ENCODE measurements around the gene NBEAL1.
"Not testable (repeated sequence)": the region's sequence is repeated elsewhere in the genome, so short reads cannot be mapped to it uniquely, and the experiment has no call there.

The NBEAL1 gene

GRCh38 chr2:203014456-203015199, at the start of gene NBEAL1:
Gene NBEAL1 (plus strand): TSS chr2:203014875. CDS start chr2:203016385, 1,510 bp downstream.
- peak; percentile 100 for FAIRE-seq
- DNase-seq (ENCODE audit: insufficient read length, low spot score), result peak; percentile 73

DNA sequence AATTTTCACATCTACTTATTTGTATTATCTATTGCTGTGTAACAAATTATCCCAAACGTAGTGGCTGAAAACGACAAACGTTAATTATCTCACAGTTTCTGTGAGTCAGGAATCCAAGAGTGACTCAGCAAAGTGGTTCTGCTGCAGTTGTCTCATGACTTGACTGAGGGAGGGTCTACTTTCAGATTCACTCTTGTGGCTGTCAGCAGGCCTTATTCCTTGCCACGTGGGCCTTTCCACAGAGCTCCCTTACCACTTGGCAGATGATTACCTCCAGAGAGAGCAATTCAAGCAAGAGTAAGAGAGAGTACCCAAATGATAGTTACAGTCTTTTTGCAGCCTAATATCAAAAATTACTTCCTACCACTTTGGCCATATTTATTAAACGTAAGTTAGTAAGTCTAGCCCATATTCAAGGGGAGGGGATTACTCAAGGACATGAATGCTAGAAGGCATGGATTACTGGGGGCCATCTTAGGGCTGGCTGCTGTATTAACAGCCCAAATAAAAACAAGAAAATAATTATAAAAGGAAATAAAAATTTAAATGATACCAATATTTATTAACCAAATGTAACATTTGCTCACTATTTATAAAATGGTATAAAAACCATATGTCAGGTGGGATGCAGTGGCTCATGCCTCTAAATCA, 48.7 kb upstream of the NBEAL1 start:
- DNase-seq (ENCODE audit: insufficient read length, low spot score), result peak; percentile 32

GRCh38 chr2:202969404-202969803, 45.3 kb upstream of the NBEAL1 start:
- not testable (repeated sequence) for DNase-seq (ENCODE audit: insufficient read length, low spot score); FAIRE-seq

More for the DNA sequence above, 48.7 kb upstream of the NBEAL1 start:
- peak; percentile 99 for FAIRE-seq

DNA sequence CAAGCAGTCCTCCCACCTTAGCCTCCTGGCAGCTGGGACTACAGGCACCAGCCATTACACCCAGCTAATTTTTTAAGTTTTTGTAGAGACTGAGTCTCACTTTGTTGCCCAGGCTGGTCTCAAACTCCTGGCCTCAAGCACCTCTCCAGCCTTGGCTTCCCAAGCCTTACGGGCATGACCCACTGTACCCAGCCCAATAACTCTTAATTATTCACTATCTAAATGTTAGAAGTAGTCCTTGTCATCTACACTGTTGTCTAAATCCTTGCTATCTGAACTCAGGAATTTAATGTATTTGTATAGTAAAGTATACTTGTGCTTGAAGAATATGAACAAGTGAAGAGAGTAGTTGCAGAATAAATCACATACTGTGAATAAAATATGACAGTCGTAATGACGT, 37.9 kb upstream of the NBEAL1 start:
- no peak for FAIRE-seq

DNA sequence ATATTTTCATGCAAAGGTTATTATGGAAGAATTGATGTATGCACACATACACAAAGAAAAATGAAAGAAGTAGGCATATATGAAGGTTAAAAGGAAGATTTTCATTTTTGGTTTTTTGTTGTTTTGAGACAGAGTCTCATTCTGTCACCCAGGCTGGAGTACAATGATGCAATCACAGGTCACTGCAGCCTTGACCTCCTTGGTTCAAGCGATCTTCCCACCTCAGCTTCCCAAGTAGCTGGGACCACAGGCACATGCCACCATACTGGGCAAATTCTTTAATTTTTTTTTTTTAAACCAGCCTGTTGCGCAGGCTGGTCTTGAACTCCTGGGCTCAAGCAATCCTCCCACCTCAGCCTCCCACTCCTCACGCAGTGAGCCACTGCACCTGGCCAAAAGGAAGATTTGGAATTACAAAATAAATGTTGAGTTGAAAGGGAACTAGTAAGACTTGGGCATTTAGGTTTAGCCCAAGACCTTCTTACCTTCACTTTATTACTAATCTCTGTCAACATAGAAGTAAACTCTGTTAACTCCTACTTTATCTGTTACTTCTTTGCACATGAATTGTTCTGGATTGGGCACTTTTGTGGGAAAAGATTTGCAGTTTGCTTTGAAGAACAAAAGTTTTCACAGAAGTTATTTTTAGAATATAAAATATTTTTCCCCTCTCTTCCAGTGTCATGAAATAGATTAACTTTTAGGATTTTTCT, 31.7 kb upstream of the NBEAL1 start:
- no peak for FAIRE-seq

More for the DNA sequence above, 37.9 kb upstream of the NBEAL1 start:
- DNase-seq (ENCODE audit: insufficient read length, low spot score), result no peak

GRCh38 chr2:202989749-202990148, 24.9 kb upstream of the NBEAL1 start:
- FAIRE-seq (no peak), DNase-seq (ENCODE audit: insufficient read length, low spot score) (no peak)

More for the DNA sequence above, 31.7 kb upstream of the NBEAL1 start:
- no peak for DNase-seq (ENCODE audit: insufficient read length, low spot score)

DNA sequence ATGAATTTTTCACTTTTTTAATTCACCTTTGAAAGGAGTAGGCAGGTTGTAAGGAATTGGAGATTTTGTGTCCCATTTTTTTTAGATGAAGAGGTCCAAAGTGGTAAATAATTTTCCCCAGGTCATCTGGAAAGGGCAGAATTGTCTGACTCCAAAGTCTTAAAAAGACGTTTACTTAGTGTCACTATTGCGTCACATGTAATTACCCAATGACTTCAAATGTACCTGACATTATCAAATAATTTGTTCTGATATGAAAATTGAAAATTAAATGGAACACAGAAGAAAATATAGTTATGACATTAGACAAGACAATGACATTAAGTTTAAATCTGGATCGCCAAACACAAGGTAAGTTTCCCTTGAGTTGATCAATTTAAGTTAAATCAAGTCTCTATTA, 24.2 kb upstream of the NBEAL1 start:
- FAIRE-seq (no peak), DNase-seq (ENCODE audit: insufficient read length, low spot score) (no peak)

DNA sequence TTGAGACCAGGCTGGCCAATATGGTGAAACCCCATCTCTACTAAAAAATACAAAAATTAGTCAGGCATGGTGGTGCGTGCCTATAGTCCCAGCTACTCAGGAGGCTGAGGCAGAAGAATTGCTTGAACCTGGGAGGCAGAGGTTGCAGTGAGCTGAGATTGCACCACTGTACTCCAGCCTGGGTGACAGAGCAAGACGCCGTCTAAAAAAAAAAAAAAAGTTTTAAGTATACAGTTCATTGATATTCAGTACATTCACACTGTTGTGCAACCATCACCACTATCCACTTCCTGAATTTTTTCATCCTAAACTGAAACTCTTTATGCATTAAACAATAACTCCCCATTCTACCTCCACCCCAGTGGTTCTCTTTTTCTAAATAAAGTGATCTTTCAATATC, 17.6 kb upstream of the NBEAL1 start:
- FAIRE-seq, result not testable (repeated sequence)

GRCh38 chr2:203002054-203002821, 12.4 kb upstream of the NBEAL1 start:
- DNase-seq (ENCODE audit: insufficient read length, low spot score), result no peak
- FAIRE-seq, result no peak

More for the DNA sequence above, 17.6 kb upstream of the NBEAL1 start:
- DNase-seq (ENCODE audit: insufficient read length, low spot score), result not testable (repeated sequence)

GRCh38 chr2:203003716-203004115, 11.0 kb upstream of the NBEAL1 start:
- no peak for FAIRE-seq
- no peak for DNase-seq (ENCODE audit: insufficient read length, low spot score)

- FAIRE-seq (no peak), DNase-seq (ENCODE audit: insufficient read length, low spot score) (no peak)
These were observed 2.0 kb downstream of the NBEAL1 start for GRCh38 chr2:203016716-203017115.

DNA sequence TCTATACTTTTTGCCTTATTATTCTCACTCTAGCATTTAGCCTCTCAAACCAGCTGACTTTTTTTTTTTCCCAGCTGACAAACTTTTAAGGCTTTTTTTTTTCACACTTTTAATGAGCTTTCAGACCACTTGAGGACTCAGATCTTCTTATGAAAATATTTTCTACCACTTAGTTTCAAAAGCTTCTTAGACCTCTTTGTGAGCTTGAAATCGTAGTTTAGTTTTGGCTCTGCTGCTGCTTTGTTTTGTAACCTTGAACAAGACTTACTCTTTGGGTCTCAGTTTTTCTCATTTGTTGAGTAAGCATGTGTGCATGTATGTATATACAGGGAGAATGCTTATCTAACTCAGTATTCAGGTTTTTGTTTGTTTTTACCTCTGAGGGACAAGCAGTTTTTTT, 3.5 kb downstream of the NBEAL1 start:
- DNase-seq (ENCODE audit: insufficient read length, low spot score), result no peak
- peak; percentile 89 for FAIRE-seq

- no peak for DNase-seq (ENCODE audit: insufficient read length, low spot score)
- FAIRE-seq, result no peak
These were observed 4.5 kb downstream of the NBEAL1 start for GRCh38 chr2:203019142-203019541.

GRCh38 chr2:203021991-203022390, 7.3 kb downstream of the NBEAL1 start:
- DNase-seq (ENCODE audit: insufficient read length, low spot score) (no peak), FAIRE-seq (peak; percentile 14)

- no peak for DNase-seq (ENCODE audit: insufficient read length, low spot score)
- FAIRE-seq, result peak; percentile 42
These were observed 8.1 kb downstream of the NBEAL1 start for GRCh38 chr2:203022751-203023150.

- DNase-seq (ENCODE audit: insufficient read length, low spot score) (no peak), FAIRE-seq (no peak)
These were observed 10.9 kb downstream of the NBEAL1 start for GRCh38 chr2:203025592-203025991.

GRCh38 chr2:203030545-203030944, 15.9 kb downstream of the NBEAL1 start:
- FAIRE-seq (peak; percentile 57), DNase-seq (ENCODE audit: insufficient read length, low spot score) (no peak)

GRCh38 chr2:203030991-203031390, 16.3 kb downstream of the NBEAL1 start:
- peak; percentile 53 for FAIRE-seq
- no peak for DNase-seq (ENCODE audit: insufficient read length, low spot score)

GRCh38 chr2:203033395-203033794, 18.7 kb downstream of the NBEAL1 start:
- DNase-seq (ENCODE audit: insufficient read length, low spot score), result no peak
- peak; percentile 42 for FAIRE-seq

- FAIRE-seq (no peak), DNase-seq (ENCODE audit: insufficient read length, low spot score) (no peak)
These were observed 21.3 kb downstream of the NBEAL1 start for GRCh38 chr2:203035879-203036470.
